A673 (cell line): ENCODE measurements around the gene CRYBG2.

Experiments used
- CTCF ChIP-seq: fragments of 300-800, 200-600 bp; sonication (generic); conservative IDR thresholded peaks from 2 replicates; pipeline ENCODE4 v1.5.1; 2017; ENCODE audit warnings: low read depth, mild to moderate bottlenecking, antibody characterized with exemption, low read length, moderate library complexity, mixed read lengths
- EZH2 ChIP-seq: fragments of 200-600 bp; sonication (generic); IDR thresholded peaks from 2 replicates; pipeline ENCODE4 v1.6.1; 2017; ENCODE audit warnings: borderline replicate concordance, low read depth, mild to moderate bottlenecking, mixed read lengths, antibody characterized with exemption, low read length; ENCODE audit not compliant: poor library complexity, severe bottlenecking

- TF ChIP-seq CTCF (no peak), EZH2 (no peak)
Observed at GRCh38 chr1:26290882-26291261, 63.1 kb downstream of the CRYBG2 start.
